Neural progenitor cell (in vitro differentiated cells): ENCODE results near the gene GCNT1.

ENCODE experiments used
- EZH2 ChIP-seq: fragments of 200-600 bp; sonication (generic); IDR thresholded peaks from 2 replicates; pipeline ENCODE4 v1.6.1; 2017; ENCODE audit warnings: antibody characterized with exemption, mild to moderate bottlenecking, moderate library complexity
- EZH2phosphoT487 ChIP-seq: fragments of 200-600 bp; sonication (generic); IDR thresholded peaks from 2 replicates; pipeline ENCODE4 v1.6.1; 2017; ENCODE audit warnings: antibody characterized with exemption
- TF ChIP-seq, protein P1 (sequence below): fragments of 200-600 bp; sonication (generic); IDR thresholded peaks from 2 replicates; pipeline ENCODE4 v1.5.1; 2017; ENCODE audit warnings: antibody characterized with exemption, mild to moderate bottlenecking

DNA sequence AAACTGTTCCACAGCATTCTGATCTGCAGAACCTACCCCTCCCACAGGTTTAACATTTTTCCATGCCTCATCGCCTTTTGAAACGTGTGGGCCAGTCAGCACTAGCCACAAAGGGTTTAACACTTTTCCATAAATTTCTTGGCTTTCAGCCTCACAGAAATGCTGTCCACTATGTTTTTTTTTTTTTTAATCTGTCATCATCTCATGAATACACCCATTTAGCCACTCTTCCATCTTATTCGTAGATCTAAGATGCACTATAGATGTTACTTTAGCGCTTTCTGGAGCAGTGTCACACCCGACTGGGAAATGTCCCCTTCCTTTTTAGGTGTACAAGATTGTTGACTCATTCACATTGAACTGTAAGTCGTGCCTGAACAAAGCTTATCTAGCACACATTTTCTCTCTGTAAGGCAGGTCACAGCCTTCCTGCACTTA, 62.3 kb downstream of the GCNT1 start:
- TF ChIP-seq, protein P1, sequence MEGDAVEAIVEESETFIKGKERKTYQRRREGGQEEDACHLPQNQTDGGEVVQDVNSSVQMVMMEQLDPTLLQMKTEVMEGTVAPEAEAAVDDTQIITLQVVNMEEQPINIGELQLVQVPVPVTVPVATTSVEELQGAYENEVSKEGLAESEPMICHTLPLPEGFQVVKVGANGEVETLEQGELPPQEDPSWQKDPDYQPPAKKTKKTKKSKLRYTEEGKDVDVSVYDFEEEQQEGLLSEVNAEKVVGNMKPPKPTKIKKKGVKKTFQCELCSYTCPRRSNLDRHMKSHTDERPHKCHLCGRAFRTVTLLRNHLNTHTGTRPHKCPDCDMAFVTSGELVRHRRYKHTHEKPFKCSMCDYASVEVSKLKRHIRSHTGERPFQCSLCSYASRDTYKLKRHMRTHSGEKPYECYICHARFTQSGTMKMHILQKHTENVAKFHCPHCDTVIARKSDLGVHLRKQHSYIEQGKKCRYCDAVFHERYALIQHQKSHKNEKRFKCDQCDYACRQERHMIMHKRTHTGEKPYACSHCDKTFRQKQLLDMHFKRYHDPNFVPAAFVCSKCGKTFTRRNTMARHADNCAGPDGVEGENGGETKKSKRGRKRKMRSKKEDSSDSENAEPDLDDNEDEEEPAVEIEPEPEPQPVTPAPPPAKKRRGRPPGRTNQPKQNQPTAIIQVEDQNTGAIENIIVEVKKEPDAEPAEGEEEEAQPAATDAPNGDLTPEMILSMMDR = no peak
- no peak for TF ChIP-seq EZH2
- no peak for TF ChIP-seq EZH2phosphoT487
